ENCODE data around the gene NINJ2. TPM values are rescaled to one million over a fixed set of nuclear protein-coding genes. Genes with fewer than 3 reads are reported as not detected.

Gene NINJ2
- total RNA-seq, 1 donor from 2014 or later = not detected

DNA sequence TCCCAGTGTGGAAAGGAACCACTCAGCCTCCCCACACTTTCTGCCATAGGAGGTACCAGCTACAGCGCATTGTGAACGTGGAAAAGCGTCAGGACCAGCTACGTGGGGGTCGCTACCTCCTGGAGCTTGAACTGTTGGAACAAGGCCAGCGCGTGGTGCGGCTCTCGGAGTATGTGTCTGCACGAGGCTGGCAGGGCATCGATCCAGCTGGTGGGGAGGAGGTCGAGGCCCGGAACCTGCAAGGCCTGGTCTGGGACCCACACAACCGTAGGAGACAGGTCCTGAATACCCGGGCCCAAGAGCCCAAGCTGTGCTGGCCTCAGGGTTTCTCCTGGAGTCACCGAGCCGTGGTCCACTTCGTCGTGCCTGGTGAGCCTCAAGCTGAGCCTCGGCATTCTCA lies 106.7 kb downstream of the NINJ2 start:
- Histone ChIP-seq H3K79me2 (ENCODE audit: insufficient read depth, low read length) (no peaks in the 10 kb centered on the region), H3K4me1 (ENCODE audit: insufficient read depth, low read length) (no peaks in the 10 kb centered on the region), H3K4me3 (ENCODE audit: insufficient read depth, low read depth, low read length) (no peak overlapping the region), H2AFZ (ENCODE audit: low read depth, low read length) (no peak overlapping the region), H3K4me2 (ENCODE audit: low read length) (no peak overlapping the region), H3K27ac (ENCODE audit: low read depth, low read length) (no peak overlapping the region), H3K27me3 (ENCODE audit: insufficient read depth, low read length) (peaks cover 47% of the 10 kb centered on the region), H4K20me1 (ENCODE audit: insufficient read depth, low read length) (no peaks in the 10 kb centered on the region), H3K9ac (ENCODE audit: low read length) (no peak overlapping the region), H3K9me3 (ENCODE audit: insufficient read depth, low read depth, low read length) (no peaks in the 10 kb centered on the region), H3K36me3 (ENCODE audit: insufficient read depth, low read length) (no peaks in the 10 kb centered on the region)
- peaks cover 2% of the 10 kb centered on the region for H3K9me3 Mint-ChIP-seq (ENCODE audit: unreplicated experiment)
- no peak for FAIRE-seq
- no peak overlapping the region for H3K4me3 Mint-ChIP-seq (ENCODE audit: unreplicated experiment)
- H3K27me3 Mint-ChIP-seq (ENCODE audit: low read depth, unreplicated experiment) = peaks cover 45% of the 10 kb centered on the region
- no peaks in the 10 kb centered on the region for H3K4me1 Mint-ChIP-seq (ENCODE audit: low read depth, unreplicated experiment)
- peaks cover 10% of the 10 kb centered on the region for H3K36me3 Mint-ChIP-seq (ENCODE audit: low read depth, unreplicated experiment)
- no peak for TF ChIP-seq EZH2 (IDR thresholded peaks at IDR 0.05; ENCODE audit: insufficient read depth, low read length)
- TF ChIP-seq, protein P1, sequence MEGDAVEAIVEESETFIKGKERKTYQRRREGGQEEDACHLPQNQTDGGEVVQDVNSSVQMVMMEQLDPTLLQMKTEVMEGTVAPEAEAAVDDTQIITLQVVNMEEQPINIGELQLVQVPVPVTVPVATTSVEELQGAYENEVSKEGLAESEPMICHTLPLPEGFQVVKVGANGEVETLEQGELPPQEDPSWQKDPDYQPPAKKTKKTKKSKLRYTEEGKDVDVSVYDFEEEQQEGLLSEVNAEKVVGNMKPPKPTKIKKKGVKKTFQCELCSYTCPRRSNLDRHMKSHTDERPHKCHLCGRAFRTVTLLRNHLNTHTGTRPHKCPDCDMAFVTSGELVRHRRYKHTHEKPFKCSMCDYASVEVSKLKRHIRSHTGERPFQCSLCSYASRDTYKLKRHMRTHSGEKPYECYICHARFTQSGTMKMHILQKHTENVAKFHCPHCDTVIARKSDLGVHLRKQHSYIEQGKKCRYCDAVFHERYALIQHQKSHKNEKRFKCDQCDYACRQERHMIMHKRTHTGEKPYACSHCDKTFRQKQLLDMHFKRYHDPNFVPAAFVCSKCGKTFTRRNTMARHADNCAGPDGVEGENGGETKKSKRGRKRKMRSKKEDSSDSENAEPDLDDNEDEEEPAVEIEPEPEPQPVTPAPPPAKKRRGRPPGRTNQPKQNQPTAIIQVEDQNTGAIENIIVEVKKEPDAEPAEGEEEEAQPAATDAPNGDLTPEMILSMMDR (IDR thresholded peaks at IDR 0.05; ENCODE audit: insufficient read depth, low read depth, low read length) = no peak
- no peak for DNase-seq (ENCODE audit: low read depth)
- H3K27ac Mint-ChIP-seq (ENCODE audit: unreplicated experiment) = no peak overlapping the region

DNA sequence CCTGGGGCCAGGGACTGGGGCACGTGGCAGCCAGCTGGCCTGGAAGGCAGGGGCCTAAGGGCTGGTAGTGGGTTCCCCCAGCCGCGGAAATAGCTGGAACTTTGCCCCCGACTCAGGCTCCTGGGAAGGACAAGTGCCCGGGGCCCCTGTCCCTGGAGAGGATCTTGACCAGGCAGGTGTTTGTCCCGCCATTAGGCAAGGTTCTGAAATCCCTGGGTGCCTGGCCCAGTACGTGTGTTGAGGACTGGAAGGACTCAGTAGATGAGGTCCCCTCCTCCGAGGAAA lies 109.3 kb downstream of the NINJ2 start:
- Histone ChIP-seq H3K4me3 (ENCODE audit: insufficient read depth, low read depth, low read length) (no peak overlapping the region), H3K79me2 (ENCODE audit: insufficient read depth, low read length) (no peaks in the 10 kb centered on the region), H3K36me3 (ENCODE audit: insufficient read depth, low read length) (no peaks in the 10 kb centered on the region), H3K27me3 (ENCODE audit: insufficient read depth, low read length) (peaks cover 36% of the 10 kb centered on the region), H3K9me3 (ENCODE audit: insufficient read depth, low read depth, low read length) (no peaks in the 10 kb centered on the region), H4K20me1 (ENCODE audit: insufficient read depth, low read length) (no peaks in the 10 kb centered on the region), H3K9ac (ENCODE audit: low read length) (no peak overlapping the region), H3K27ac (ENCODE audit: low read depth, low read length) (no peak overlapping the region), H3K4me1 (ENCODE audit: insufficient read depth, low read length) (no peaks in the 10 kb centered on the region), H2AFZ (ENCODE audit: low read depth, low read length) (no peak overlapping the region), H3K4me2 (ENCODE audit: low read length) (no peak overlapping the region)
- H3K4me3 Mint-ChIP-seq (ENCODE audit: unreplicated experiment) = no peak overlapping the region
- peaks cover 36% of the 10 kb centered on the region for H3K27me3 Mint-ChIP-seq (ENCODE audit: low read depth, unreplicated experiment)
- TF ChIP-seq, protein P1 (IDR thresholded peaks at IDR 0.05; ENCODE audit: insufficient read depth, low read depth, low read length) = no peak
- TF ChIP-seq EZH2 (IDR thresholded peaks at IDR 0.05; ENCODE audit: insufficient read depth, low read length) = no peak
- H3K36me3 Mint-ChIP-seq (ENCODE audit: low read depth, unreplicated experiment) = peaks cover 6% of the 10 kb centered on the region
- H3K9me3 Mint-ChIP-seq (ENCODE audit: unreplicated experiment) = peaks cover 2% of the 10 kb centered on the region
- no peak for DNase-seq (ENCODE audit: low read depth)
- FAIRE-seq = no peak
- no peaks in the 10 kb centered on the region for H3K4me1 Mint-ChIP-seq (ENCODE audit: low read depth, unreplicated experiment)
- H3K27ac Mint-ChIP-seq (ENCODE audit: unreplicated experiment) = no peak overlapping the region

DNA sequence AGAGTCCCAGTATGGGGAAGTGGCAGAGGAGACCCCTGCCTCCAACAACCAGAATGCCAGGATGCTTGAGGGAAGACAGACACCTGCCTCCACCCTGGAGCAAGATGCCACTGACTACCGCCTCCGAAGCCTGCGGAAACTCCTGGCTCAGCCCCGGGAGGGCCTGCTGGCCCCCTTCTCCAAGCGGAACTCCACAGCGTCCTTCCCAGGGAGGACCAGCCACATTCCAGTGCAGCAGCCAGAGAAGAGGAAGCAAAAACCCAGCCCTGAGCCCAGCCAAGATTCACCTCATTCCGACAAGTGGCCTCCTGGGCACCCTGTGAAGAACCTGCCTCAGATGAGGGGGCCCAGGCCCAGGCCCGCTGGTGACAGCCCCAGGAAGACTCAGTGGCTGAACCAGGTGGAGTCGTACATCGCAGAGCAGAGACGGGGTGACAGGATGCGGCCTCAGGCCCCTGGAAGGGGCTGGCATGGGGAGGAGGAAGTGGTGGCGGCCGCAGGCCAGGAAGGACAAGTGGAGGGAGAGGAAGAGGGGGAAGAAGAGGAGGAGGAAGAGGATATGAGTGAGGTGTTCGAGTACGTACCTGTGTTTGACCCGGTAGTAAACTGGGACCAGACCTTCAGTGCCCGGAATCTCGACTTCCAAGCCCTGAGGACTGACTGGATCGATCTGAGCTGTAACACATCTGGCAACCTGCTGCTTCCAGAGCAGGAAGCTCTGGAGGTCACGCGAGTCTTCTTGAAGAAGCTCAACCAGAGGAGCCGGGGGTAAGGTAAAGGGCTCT lies 109.8 kb downstream of the NINJ2 start:
- Histone ChIP-seq H3K79me2 (ENCODE audit: insufficient read depth, low read length) (no peaks in the 10 kb centered on the region), H3K4me2 (ENCODE audit: low read length) (no peak overlapping the region), H3K9me3 (ENCODE audit: insufficient read depth, low read depth, low read length) (no peaks in the 10 kb centered on the region), H3K4me3 (ENCODE audit: insufficient read depth, low read depth, low read length) (no peak overlapping the region), H3K36me3 (ENCODE audit: insufficient read depth, low read length) (no peaks in the 10 kb centered on the region), H4K20me1 (ENCODE audit: insufficient read depth, low read length) (no peaks in the 10 kb centered on the region), H3K27ac (ENCODE audit: low read depth, low read length) (no peak overlapping the region), H3K27me3 (ENCODE audit: insufficient read depth, low read length) (peaks cover 34% of the 10 kb centered on the region), H3K4me1 (ENCODE audit: insufficient read depth, low read length) (no peaks in the 10 kb centered on the region), H3K9ac (ENCODE audit: low read length) (no peak overlapping the region), H2AFZ (ENCODE audit: low read depth, low read length) (no peak overlapping the region)
- DNase-seq (ENCODE audit: low read depth) (no peak), FAIRE-seq (no peak)
- H3K27me3 Mint-ChIP-seq (ENCODE audit: low read depth, unreplicated experiment) = peaks cover 35% of the 10 kb centered on the region
- TF ChIP-seq, protein P1 (IDR thresholded peaks at IDR 0.05; ENCODE audit: insufficient read depth, low read depth, low read length) = no peak
- no peak for TF ChIP-seq EZH2 (IDR thresholded peaks at IDR 0.05; ENCODE audit: insufficient read depth, low read length)
- H3K36me3 Mint-ChIP-seq (ENCODE audit: low read depth, unreplicated experiment) = peaks cover 6% of the 10 kb centered on the region
- H3K27ac Mint-ChIP-seq (ENCODE audit: unreplicated experiment) = no peak overlapping the region
- H3K4me1 Mint-ChIP-seq (ENCODE audit: low read depth, unreplicated experiment) = no peaks in the 10 kb centered on the region
- H3K9me3 Mint-ChIP-seq (ENCODE audit: unreplicated experiment) = peaks cover 2% of the 10 kb centered on the region
- H3K4me3 Mint-ChIP-seq (ENCODE audit: unreplicated experiment) = no peak overlapping the region

All from astrocyte (in vitro differentiated cells and primary cell).